HG03521 (cell line): Measurements from ENCODE around the gene DNAH2.
"Not testable (repeated sequence)": the region's sequence is repeated elsewhere in the genome, so short reads cannot be mapped to it uniquely, and the experiment has no call there.

ENCODE experiments used
- ATAC-seq: cut with Tn5 transposase; IDR thresholded peaks from one replicate; pipeline ENCODE4 v1.9.1; 2021; ENCODE audit warnings: mild to moderate bottlenecking, moderate library complexity; ENCODE audit not compliant: unreplicated experiment

The DNAH2 gene

GRCh38 chr17:7775051-7775450 lies 57.5 kb downstream of the DNAH2 start:
- ATAC-seq = no peak

DNA sequence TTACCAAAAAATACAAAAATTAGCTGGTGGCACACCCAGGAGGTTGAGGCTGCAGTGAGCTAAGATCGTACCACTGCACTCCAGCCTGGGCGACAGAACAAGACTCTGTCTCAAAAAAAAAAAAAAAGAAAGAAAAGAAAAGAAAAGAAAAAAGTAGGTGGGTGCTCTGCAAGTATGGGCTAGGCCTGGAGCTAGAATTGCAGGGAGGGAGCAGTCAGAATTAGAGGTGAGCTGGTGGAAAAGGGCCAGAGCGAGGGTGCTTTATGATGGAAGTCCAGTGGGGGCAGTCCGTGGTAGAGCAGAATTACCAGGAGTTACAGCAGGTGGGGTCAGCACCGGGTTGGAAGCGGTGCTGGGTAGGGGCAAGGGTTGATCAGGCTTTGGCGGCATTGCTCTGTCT lies 59.5 kb downstream of the DNAH2 start:
- ATAC-seq = no peak

- no peak for ATAC-seq
These were observed 63.2 kb downstream of the DNAH2 start for GRCh38 chr17:7780736-7781135.

- ATAC-seq = no peak
These were observed 63.9 kb downstream of the DNAH2 start for GRCh38 chr17:7781429-7781828.

GRCh38 chr17:7782240-7782639 lies 64.7 kb downstream of the DNAH2 start:
- ATAC-seq = no peak

GRCh38 chr17:7786866-7787265 lies 69.3 kb downstream of the DNAH2 start:
- ATAC-seq = no peak

DNA sequence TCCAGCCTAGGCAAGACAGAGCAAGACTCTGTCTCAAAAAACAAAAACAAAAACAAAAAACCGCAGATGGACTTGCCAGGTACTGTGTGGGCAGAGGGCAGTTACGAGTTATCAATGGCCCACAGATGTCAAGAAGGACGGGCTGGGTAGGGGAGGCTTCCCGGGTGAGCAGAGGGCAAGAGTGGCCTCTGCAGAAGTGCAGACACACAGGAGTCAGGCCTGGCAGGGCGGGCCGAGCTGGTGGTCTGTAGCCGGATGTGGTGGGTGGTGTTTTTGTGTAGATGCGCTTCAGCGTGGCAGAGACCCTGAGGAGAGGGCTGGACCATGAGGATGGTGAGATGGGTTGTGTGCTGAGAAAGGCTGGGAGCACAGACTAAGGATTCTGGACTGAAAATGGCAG lies 71.6 kb downstream of the DNAH2 start:
- ATAC-seq = no peak

GRCh38 chr17:7790150-7790549 lies 72.6 kb downstream of the DNAH2 start:
- no peak for ATAC-seq

DNA sequence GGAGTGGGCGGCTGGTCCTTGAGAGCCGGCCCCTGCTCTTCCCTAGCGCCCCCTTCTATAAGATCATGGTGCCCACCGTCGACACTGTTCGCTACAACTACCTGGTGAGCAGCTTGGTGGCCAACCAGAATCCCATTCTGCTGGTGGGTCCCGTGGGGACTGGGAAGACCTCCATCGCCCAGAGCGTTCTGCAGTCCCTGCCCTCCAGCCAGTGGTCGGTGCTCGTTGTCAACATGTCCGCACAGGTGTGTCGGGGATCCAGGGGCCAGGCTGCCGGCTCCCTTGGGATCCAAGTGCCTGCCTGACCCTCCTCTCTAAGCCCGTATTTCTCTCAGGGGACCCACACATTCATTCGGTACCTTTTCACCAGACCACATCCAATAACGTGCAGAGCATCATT lies 75.1 kb downstream of the DNAH2 start:
- no peak for ATAC-seq

DNA sequence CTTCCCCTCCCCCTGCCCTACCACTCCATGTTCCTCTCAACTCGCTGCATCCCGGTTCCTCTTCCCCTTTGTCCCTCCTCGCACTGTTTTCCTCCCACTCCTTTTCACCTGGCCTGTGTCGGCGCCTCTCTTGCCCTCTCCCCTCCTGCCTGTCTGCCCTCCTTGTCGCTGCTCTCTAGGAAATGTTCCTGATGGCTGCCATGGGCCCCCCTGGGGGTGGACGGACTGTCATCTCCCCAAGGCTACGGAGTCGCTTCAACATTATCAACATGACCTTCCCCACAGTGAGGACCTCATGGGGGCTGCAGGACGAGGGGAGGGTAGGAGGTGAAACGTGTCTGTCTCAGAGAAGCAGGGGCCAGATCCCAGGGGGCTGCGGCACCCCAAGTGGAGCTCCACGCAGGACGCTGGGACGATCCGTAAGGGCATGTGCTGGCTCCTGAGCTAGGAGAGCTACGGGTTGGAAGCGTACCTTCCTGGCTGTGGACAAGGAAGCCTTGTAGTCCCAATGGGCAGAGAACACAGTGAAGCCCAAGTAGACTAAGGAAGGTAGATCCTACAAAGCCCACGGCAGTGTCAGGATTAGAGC lies 76.6 kb downstream of the DNAH2 start:
- no peak for ATAC-seq

DNA sequence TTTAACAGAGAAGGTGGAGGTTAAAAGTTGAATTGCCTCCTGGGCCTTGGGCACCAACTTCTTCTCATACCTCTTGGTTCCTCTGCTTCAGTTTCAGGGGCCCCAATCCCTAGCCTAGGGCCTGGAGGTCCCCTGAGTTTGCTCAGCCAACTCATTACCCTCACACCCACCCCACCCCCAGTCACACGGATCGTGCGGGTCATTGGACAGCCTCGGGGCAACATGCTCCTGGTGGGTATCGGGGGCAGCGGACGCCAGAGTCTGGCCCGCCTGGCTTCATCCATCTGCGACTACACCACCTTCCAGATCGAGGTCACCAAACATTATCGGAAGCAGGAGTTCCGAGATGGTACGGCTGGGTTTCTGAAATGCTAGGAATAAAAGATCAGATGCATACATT lies 80.4 kb downstream of the DNAH2 start:
- no peak for ATAC-seq

GRCh38 chr17:7798839-7799238 lies 81.3 kb downstream of the DNAH2 start:
- no peak for ATAC-seq

GRCh38 chr17:7803981-7804380 lies 86.4 kb downstream of the DNAH2 start:
- no peak for ATAC-seq

GRCh38 chr17:7806587-7806986 lies 89.0 kb downstream of the DNAH2 start:
- no peak for ATAC-seq

DNA sequence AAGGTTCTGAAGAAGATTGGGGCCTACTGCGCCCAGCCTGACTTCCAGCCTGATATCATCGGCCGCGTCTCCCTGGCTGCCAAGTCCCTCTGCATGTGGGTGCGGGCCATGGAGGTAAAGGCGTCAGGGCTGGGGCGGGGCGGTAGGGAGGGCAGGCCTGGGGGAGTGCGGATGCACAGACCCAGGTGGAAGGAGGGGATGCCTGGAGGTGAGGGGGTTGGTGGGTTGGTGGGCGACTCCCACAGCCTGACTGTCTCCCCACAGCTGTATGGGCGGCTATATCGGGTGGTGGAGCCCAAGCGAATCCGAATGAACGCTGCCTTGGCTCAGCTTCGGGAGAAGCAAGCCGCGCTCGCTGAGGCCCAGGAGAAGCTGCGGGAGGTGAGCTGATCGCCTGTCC lies 89.7 kb downstream of the DNAH2 start:
- no peak for ATAC-seq

- ATAC-seq = no peak
These were observed 91.7 kb downstream of the DNAH2 start for GRCh38 chr17:7809086-7809790.

DNA sequence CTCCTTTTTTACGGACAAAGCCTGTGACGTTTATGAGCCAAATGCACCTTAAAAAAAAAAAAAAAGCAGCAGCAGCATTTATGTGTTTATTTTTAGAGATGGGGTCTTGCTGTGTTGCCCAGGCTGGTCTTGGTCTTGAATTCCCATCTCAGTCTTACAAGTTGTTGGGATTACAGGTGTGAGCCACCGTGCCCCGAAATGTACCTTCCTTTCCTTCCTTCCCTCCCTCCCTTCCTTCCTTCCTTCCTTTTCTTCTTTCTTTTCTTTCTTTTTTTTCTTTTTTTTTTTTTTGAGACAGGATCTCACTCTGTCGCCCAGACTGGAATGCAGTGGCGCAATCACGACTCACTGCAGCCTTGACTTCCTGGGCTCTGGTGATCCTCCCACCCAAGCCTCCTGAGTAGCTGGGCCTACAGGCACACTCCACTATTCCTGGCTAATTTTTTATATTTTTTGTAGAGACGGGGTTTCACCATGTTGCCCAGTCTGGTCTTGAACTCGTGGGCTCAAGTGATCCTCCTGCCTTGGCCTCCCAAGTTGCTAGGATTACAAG lies 92.3 kb downstream of the DNAH2 start:
- ATAC-seq = not testable (repeated sequence)

GRCh38 chr17:7811251-7811650 lies 93.7 kb downstream of the DNAH2 start:
- no peak for ATAC-seq

DNA sequence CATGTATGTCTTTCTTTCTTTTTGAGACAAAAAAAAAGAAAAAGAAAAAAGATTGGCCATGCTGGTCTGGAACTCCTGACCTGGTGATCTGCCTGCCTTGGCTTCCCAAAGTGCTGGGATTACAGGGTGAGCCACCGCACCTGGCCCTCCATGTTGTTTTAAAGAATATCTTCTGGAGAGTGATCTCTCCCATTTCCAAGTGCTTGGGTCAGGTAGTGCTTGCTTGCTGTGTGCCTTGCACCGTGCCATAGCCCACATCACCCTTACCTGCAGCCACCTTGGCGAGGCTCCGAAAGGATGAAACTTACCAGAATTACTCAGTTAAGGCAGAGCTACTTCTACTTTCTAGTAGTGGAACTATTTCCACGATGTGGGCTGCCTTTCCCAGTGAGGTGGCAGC lies 97.4 kb downstream of the DNAH2 start:
- ATAC-seq = no peak

DNA sequence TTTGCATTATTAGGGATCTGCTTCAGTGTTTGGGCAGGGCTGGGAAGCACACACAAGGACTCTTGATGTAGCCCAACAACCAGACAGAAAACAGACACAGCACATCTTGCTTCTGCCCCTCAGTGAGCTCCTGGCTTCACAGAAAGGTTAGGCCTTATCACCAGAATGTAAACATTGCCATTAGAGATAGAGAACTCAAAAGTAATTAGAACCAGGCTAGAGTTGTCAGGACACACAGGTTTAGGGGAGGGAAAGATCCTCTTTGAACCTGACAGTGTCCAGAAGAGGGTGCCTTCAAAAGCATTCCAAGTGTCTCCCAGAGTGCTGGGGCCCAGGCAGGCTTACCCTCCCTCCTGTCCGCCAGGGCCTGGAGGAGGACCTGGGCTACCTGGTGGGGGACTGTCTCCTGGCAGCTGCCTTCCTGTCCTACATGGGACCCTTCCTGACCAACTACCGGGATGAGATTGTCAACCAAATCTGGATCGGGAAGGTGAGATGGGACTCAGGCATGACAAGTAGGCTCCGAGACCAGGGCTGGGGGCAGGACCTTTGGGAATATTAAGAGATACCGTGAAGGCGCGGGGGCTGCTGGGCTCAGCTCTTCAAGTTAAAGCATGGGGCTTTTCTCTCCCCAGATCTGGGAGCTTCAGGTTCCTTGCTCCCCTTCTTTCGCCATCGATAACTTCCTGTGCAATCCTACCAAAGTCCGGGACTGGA lies 99.5 kb downstream of the DNAH2 start:
- no peak for ATAC-seq

DNA sequence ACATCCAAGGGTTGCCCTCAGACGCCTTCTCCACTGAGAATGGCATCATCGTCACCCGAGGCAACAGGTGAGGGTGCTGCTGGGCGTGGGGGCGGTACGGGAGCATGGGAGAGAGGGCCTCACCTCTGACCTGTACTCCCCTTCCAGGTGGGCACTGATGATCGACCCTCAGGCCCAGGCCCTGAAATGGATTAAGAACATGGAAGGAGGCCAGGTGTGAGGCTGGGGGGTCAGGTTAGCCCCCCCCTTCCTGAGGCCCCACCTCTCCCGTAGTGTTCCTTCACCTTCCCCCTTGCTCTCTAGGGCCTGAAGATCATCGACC lies 100.1 kb downstream of the DNAH2 start:
- no peak for ATAC-seq

- ATAC-seq = no peak
These were observed 100.5 kb downstream of the DNAH2 start for GRCh38 chr17:7818026-7818425.
